PFSK-1 (cell line): Measurements from ENCODE around the gene PMIS2.

ENCODE experiments used
- FOXP2 ChIP-seq: optimal IDR thresholded peaks from 2 replicates; pipeline ENCODE3; 2011; ENCODE audit warnings: borderline replicate concordance, control low read depth, inconsistent platforms; ENCODE audit not compliant: insufficient read depth; ENCODE audit errors: extremely low read length, extremely low read depth
- POLR2AphosphoS5 ChIP-seq: IDR thresholded peaks from 2 replicates; pipeline ENCODE4 v1.6.1; 2012; ENCODE audit warnings: low read depth, mild to moderate bottlenecking, control low read depth, low read length, moderate library complexity
- REST ChIP-seq, 2 experiments: IDR thresholded peaks; 2 replicates each; pipeline versions ENCODE4 v1.6.1 to v1.8.0; 2011 to 2012; ENCODE audit warnings: low read depth in 2 of 2, low read length in 2 of 2, control low read depth in 1 of 2, inconsistent platforms in 1 of 2, mild to moderate bottlenecking in 1 of 2, moderate library complexity in 1 of 2; ENCODE audit not compliant: insufficient read depth in 1 of 2
- SIN3A ChIP-seq: IDR thresholded peaks from 2 replicates; pipeline ENCODE4 v1.6.1; 2012; ENCODE audit warnings: mild to moderate bottlenecking, low read length, moderate library complexity, borderline replicate concordance; ENCODE audit not compliant: insufficient read depth
- TAF1 ChIP-seq: IDR thresholded peaks from 2 replicates; pipeline ENCODE4 v1.6.1; 2012; ENCODE audit warnings: low read length, control low read depth, borderline replicate concordance; ENCODE audit not compliant: insufficient read depth

Gene PMIS2

GRCh38 chr19:35554076-35554475, 31.9 kb upstream of the PMIS2 start:
- no peak for TF ChIP-seq TAF1
- TF ChIP-seq REST (IDR thresholded peaks at IDR 0.05; ENCODE audit: insufficient read depth in 1 of 2, low read depth in 2 of 2, low read length in 2 of 2) = no peak
- no peak for TF ChIP-seq POLR2AphosphoS5
- no peak for TF ChIP-seq FOXP2
- TF ChIP-seq SIN3A = no peak

GRCh38 chr19:35555301-35556005, 30.5 kb upstream of the PMIS2 start:
- TF ChIP-seq TAF1 (no peak), POLR2AphosphoS5 (no peak), FOXP2 (no peak), SIN3A (no peak), REST (IDR thresholded peaks at IDR 0.05; ENCODE audit: insufficient read depth in 1 of 2, low read depth in 2 of 2, low read length in 2 of 2) (no peak)

- TF ChIP-seq POLR2AphosphoS5 = no peak
- TF ChIP-seq TAF1 = no peak
- no peak for TF ChIP-seq FOXP2
- TF ChIP-seq SIN3A = no peak
- no peak for TF ChIP-seq REST (IDR thresholded peaks at IDR 0.05; ENCODE audit: insufficient read depth in 1 of 2, low read depth in 2 of 2, low read length in 2 of 2)
These were observed 29.9 kb upstream of the PMIS2 start for GRCh38 chr19:35556025-35556590.

- no peak for TF ChIP-seq TAF1
- no peak for TF ChIP-seq REST (IDR thresholded peaks at IDR 0.05; ENCODE audit: insufficient read depth in 1 of 2, low read depth in 2 of 2, low read length in 2 of 2)
- no peak for TF ChIP-seq FOXP2
- TF ChIP-seq SIN3A = no peak
- TF ChIP-seq POLR2AphosphoS5 = no peak
These were observed 29.0 kb upstream of the PMIS2 start for GRCh38 chr19:35556846-35557538.
